C4-2B (cell line): ENCODE results near the gene FGF12.
"Not testable (repeated sequence)": the region's sequence is repeated elsewhere in the genome, so short reads cannot be mapped to it uniquely, and the experiment has no call there.

ENCODE experiments used
- H3K27ac ChIP-seq: fragments of 450-650 bp; 2 replicates; pipeline ENCODE4 v1.5.1; 2017
- CTCF ChIP-seq: fragments of 450-650 bp; conservative IDR thresholded peaks from 2 replicates; pipeline ENCODE4 v1.5.1; 2017; ENCODE audit warnings: mild to moderate bottlenecking
- ZFX ChIP-seq: fragments of 450-650 bp; IDR thresholded peaks from 2 replicates; pipeline ENCODE4 v1.6.1; 2017

FGF12 gene

DNA sequence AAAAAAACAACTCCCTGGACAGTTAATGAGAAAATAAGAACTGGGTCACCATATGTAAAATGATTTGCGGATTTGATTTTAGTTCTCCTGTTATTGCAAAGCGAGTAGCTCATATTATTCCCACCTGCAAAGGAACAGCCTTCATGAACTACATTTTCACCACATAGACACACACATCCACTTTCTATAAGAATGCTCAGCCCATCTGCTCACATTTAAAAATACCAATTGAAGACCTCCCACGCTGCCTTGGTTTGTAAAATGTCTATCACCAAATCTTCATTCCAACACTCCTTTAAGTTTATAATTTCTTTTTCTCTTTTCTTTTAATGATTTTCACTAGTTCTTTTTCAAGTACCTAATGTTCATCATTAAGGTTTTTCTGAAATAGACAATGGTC lies 148.6 kb downstream of the FGF12 start:
- no peak overlapping the region for H3K27ac ChIP-seq
- no peak for TF ChIP-seq CTCF
- TF ChIP-seq ZFX, result no peak

GRCh38 chr3:192577811-192578210 lies 149.5 kb downstream of the FGF12 start:
- no peak overlapping the region for H3K27ac ChIP-seq
- TF ChIP-seq CTCF, result no peak

GRCh38 chr3:192577271-192577670 lies 150.1 kb downstream of the FGF12 start:
- H3K27ac ChIP-seq, result no peak overlapping the region
- TF ChIP-seq CTCF (no peak), ZFX (no peak)

DNA sequence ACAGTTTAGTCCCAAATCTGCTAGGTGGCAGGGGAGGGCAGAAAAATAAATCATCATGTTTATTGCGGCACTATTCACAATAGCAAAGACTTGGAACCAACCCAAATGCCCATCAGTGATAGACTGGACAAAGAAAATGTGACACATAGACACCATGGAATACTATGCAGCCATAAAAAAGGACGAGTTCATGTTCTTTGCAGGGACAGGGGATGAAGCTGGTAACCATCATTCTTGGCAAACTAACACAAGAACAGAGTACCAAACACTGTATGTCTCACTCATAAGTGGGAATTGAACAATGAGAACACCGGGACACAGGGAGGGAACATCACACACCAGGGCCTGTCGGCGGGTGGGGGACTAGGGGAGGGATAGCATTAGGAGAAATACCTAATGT lies 150.6 kb downstream of the FGF12 start:
- H3K27ac ChIP-seq, result not testable (repeated sequence)

DNA sequence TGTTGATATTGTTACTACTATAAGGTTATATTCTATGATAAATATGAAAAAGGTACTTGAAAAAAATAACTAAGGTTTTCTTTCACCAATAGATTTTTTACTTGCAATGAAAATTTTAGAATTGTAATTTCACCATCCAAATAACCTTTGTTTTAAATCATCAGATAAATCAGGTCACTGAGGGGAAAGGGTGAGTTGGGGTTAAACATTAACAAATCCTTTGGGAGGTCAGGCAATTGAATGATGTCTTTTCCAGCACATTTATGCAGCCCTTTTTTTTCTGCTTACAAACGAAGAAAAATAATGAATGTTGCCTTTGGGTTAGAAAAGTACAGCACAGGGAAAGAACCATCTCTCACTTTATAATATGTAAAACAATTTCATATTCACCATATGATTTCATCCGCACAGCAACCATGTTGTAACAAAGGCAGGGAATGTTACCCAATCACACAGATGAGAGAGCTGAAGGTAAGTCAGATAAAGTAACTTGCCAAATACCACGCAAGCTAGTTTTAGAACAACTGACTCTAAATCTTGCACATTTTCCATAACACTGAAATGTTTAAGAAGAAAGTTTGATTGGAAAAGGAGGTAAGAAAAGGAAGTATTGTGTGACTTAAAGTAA lies 151.3 kb downstream of the FGF12 start:
- no peak overlapping the region for H3K27ac ChIP-seq
- TF ChIP-seq CTCF (no peak), ZFX (no peak)

DNA sequence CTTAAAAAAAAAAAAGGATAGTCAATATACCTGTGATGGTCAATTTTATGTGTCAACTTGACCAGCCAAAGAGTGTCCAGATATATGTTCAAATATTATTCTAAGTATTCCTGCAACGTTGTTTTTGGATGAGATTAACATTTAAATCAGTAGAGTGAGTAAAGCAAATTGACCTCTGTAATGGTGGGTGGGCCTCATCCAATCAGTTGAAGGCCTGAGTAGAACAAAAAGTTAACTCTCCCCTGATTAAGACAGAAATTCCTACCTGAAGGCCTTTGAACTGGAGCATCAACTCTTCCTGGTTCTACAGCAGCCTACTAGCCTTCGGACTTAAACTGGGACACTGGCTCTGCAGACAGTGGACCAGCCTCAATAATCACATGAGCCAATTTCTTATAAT lies 154.1 kb downstream of the FGF12 start:
- TF ChIP-seq ZFX (no peak), CTCF (no peak)
- H3K27ac ChIP-seq, result no peak overlapping the region

DNA sequence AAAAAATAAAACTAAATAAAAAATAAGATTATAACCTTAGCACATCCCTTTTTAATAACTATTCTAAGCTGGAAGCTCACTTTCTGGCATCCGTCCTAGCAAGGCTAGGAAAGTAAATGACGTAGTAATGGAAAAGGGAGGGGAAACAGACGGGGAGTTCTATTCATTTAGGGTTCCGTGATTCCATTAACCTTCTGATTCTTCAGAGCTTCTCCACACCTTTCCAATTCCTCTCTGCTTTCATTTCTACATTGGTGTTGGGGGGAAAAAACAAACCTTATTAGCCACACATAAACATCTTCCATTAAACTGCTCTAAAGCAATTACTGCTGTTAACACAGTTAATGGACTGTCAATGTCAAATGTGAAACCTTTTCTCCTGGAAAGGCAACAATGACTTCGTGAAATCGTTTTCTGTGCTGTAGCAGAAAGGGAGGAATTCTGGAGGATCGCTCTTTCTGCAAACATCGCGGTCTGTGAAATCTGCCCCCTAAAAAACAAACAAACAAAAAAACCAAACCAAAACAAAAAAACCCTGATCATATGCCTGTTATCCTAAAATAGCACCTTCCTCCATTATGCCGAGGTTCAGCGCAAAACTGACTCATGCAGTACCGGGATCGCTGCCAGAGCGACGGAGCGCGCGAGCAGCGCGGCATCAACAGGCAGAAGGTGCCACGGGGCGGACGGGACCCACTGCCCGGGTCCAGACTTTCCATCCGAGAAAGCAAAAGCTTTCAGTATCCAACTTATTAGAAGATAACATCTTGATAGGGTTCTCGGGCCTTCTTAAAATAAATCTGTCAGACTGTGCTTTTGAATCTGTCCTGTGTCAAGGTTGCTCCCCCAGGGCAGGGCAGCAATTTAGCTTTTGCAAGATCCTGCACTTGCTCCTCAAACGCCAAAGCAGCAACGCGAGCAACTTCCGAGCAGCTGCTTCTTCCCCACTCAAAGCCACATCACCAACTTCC lies 156.2 kb downstream of the FGF12 start:
- no peak overlapping the region for H3K27ac ChIP-seq
- no peak for TF ChIP-seq ZFX
- TF ChIP-seq CTCF, result no peak
